Endodermal cell (in vitro differentiated cells): ENCODE results near the gene MAL. TPM values are rescaled to one million over a fixed set of nuclear protein-coding genes. Genes with fewer than 3 reads are reported as not detected.
"Not testable (repeated sequence)": the region's sequence is repeated elsewhere in the genome, so short reads cannot be mapped to it uniquely, and the experiment has no call there.

Source experiments
- DNase-seq: peaks from one replicate; pipeline ENCODE4 v3.0.0-alpha.2; 2017
- H3K27ac ChIP-seq: 2 replicates; pipeline ENCODE4 v1.5.1; 2013; ENCODE audit warnings: mild to moderate bottlenecking, low read depth, low read length, moderate library complexity
- H3K27me3 ChIP-seq: 2 replicates; pipeline ENCODE4 v1.6.1; 2013; ENCODE audit warnings: mild to moderate bottlenecking, low read length, moderate library complexity; ENCODE audit not compliant: insufficient read depth, control insufficient read depth, poor library complexity, severe bottlenecking
- H3K36me3 ChIP-seq: 2 replicates; pipeline ENCODE4 v1.7.0; 2013; ENCODE audit warnings: mild to moderate bottlenecking, low read length, moderate library complexity; ENCODE audit not compliant: control insufficient read depth, insufficient read depth
- H3K4me1 ChIP-seq: one replicate; pipeline ENCODE4 v1.7.0; 2013; ENCODE audit warnings: low read length; ENCODE audit not compliant: control insufficient read depth, insufficient read depth
- H3K4me3 ChIP-seq: 2 replicates; pipeline ENCODE4 v1.5.1; 2013; ENCODE audit warnings: mild to moderate bottlenecking, low read length, moderate library complexity
- H3K9ac ChIP-seq: 2 replicates; pipeline ENCODE4 v1.6.1; 2013; ENCODE audit warnings: mild to moderate bottlenecking, low read length, moderate library complexity; ENCODE audit not compliant: poor library complexity, severe bottlenecking; ENCODE audit errors: extremely low read depth
- H3K9me3 ChIP-seq: 2 replicates; pipeline ENCODE4 v1.6.1; 2013; ENCODE audit warnings: mild to moderate bottlenecking, low read length, moderate library complexity; ENCODE audit not compliant: control insufficient read depth
- H3K27ac Mint-ChIP-seq: 2 replicates; pipeline ENCODE4 v1.8.0; 2020; ENCODE audit warnings: mixed read lengths
- H3K27me3 Mint-ChIP-seq: 2 replicates; pipeline ENCODE4 v1.8.0; 2021; ENCODE audit warnings: mild to moderate bottlenecking, mixed read lengths; ENCODE audit not compliant: insufficient read depth
- H3K36me3 Mint-ChIP-seq: 2 replicates; pipeline ENCODE4 v1.8.0; 2020; ENCODE audit warnings: low read depth, mixed read lengths
- H3K4me1 Mint-ChIP-seq: 2 replicates; pipeline ENCODE4 v1.8.0; 2020; ENCODE audit warnings: mixed read lengths
- H3K4me3 Mint-ChIP-seq: 2 replicates; pipeline ENCODE4 v1.8.0; 2020; ENCODE audit warnings: mild to moderate bottlenecking, moderate library complexity, mixed read lengths
- H3K9me3 Mint-ChIP-seq: 2 replicates; pipeline ENCODE4 v1.8.0; 2020; ENCODE audit warnings: mild to moderate bottlenecking, mixed read lengths
- CTCF ChIP-seq: fragments of 200-600 bp; sonication (generic); conservative IDR thresholded peaks from 2 replicates; pipeline ENCODE4 v1.5.0; 2021; ENCODE audit warnings: antibody characterized with exemption, mild to moderate bottlenecking
- WGBS, 2 experiments: methylation state at CpG; one replicate each; pipeline versions ENCODE4 v1.1.5 to v1.1.7; 2013; ENCODE audit warnings: missing lambda C conversion rate in 2 of 2, mixed read lengths in 1 of 2; ENCODE audit not compliant: insufficient coverage in 1 of 2, insufficient read length in 1 of 2; 5-methylcytosine and 5-hydroxymethylcytosine counted together
- total RNA-seq, 2 donors: library from RNA; stranded (reverse); fragmentation: NEBNext Ultra II Directional in 1 of 2; extraction: Animal tissue kit (Norgen Biotek cat#: 25700) in 1 of 2; gene quantifications; 2 replicates in 1 of 2; 3 replicates in 1 of 2; pipeline ENCODE4 v1.2.1, GENCODE V29; 2021

Gene MAL
- total RNA-seq, 2 donors from 2014 or later = not detected

GRCh38 chr2:95087379-95087778 lies 61.9 kb downstream of the MAL start:
- H3K9me3 Mint-ChIP-seq = no peaks in the 10 kb centered on the region
- H3K36me3 Mint-ChIP-seq = peaks cover 75% of the 10 kb centered on the region
- Histone ChIP-seq H3K27ac (no peak overlapping the region), H3K4me3 (no peak overlapping the region), H3K9ac (no peak overlapping the region), H3K4me1 (no peaks in the 10 kb centered on the region), H3K36me3 (peaks cover 70% of the 10 kb centered on the region), H3K9me3 (peaks cover 7% of the 10 kb centered on the region), H3K27me3 (no peaks in the 10 kb centered on the region)
- H3K4me1 Mint-ChIP-seq = no peaks in the 10 kb centered on the region
- no peak overlapping the region for H3K4me3 Mint-ChIP-seq
- no peak for TF ChIP-seq CTCF
- no peak for DNase-seq
- H3K27ac Mint-ChIP-seq = peak overlapping the region; percentile 13
- WGBS, 2 experiments = 85 to 91% methylated on average over 5 of the region's 5 CpGs
- H3K27me3 Mint-ChIP-seq = no peaks in the 10 kb centered on the region

GRCh38 chr2:95091885-95092555 lies 66.5 kb downstream of the MAL start:
- peaks cover 92% of the 10 kb centered on the region for H3K36me3 Mint-ChIP-seq
- H3K27ac Mint-ChIP-seq = no peak overlapping the region

GRCh38 chr2:95098273-95098672 lies 72.8 kb downstream of the MAL start:
- Mint-ChIP-seq H3K36me3 (peaks cover 88% of the 10 kb centered on the region), H3K9me3 (peaks cover 31% of the 10 kb centered on the region)
- peaks cover 42% of the 10 kb centered on the region for H3K36me3 ChIP-seq
- H3K4me3 Mint-ChIP-seq, DNase-seq, H3K27me3 ChIP-seq, H3K4me3 ChIP-seq, H3K4me1 ChIP-seq, H3K4me1 Mint-ChIP-seq, H3K9me3 ChIP-seq, H3K27me3 Mint-ChIP-seq, H3K27ac ChIP-seq, H3K27ac Mint-ChIP-seq, H3K9ac ChIP-seq: not testable (repeated sequence)
- WGBS, 2 experiments = 100% methylated on average over 3 of the region's 5 CpGs; no CpG with 5 or more reads in 1 of the 2 experiments

More at GRCh38 chr2:95091885-95092555, 66.5 kb downstream of the MAL start:
- Mint-ChIP-seq H3K4me1 (peaks cover 7% of the 10 kb centered on the region), H3K27me3 (no peaks in the 10 kb centered on the region), H3K4me3 (no peak overlapping the region), H3K9me3 (peaks cover 21% of the 10 kb centered on the region)
- H3K27ac ChIP-seq = no peak overlapping the region
- DNase-seq = no peak
- H3K9me3 ChIP-seq = peaks cover 13% of the 10 kb centered on the region
- no peak for TF ChIP-seq CTCF
- 97 to 100% methylated on average over 1 to 5 of the region's 6 CpGs for WGBS, 2 experiments
- no peaks in the 10 kb centered on the region for H3K27me3 ChIP-seq
- no peaks in the 10 kb centered on the region for H3K4me1 ChIP-seq
- no peak overlapping the region for H3K4me3 ChIP-seq
- no peak overlapping the region for H3K9ac ChIP-seq
- peaks cover 59% of the 10 kb centered on the region for H3K36me3 ChIP-seq
